Nephron progenitor cell (in vitro differentiated cells): ENCODE results near the gene SLC13A5.
A peak's percentile ranks its signal among the peaks of the same experiment; 100 is the strongest.

Source experiments
- DNase-seq: peaks from one replicate; pipeline ENCODE4 v3.0.0; 2021
- H3K27ac Mint-ChIP-seq: 2 replicates; pipeline ENCODE4 v1.8.0; 2021; ENCODE audit warnings: mild to moderate bottlenecking, moderate library complexity, mixed read lengths
- H3K27me3 Mint-ChIP-seq: 2 replicates; pipeline ENCODE4 v1.8.0; 2021; ENCODE audit warnings: mild to moderate bottlenecking, low read depth, mixed read lengths; ENCODE audit not compliant: poor library complexity
- H3K36me3 Mint-ChIP-seq: 2 replicates; pipeline ENCODE4 v1.8.0; 2021; ENCODE audit warnings: low read depth, mixed read lengths
- H3K4me1 Mint-ChIP-seq: 2 replicates; pipeline ENCODE4 v1.8.0; 2021; ENCODE audit warnings: mixed read lengths
- H3K4me3 Mint-ChIP-seq: 2 replicates; pipeline ENCODE4 v1.8.0; 2021; ENCODE audit warnings: mild to moderate bottlenecking, moderate library complexity, mixed read lengths
- H3K9me3 Mint-ChIP-seq: 2 replicates; pipeline ENCODE4 v1.8.0; 2021; ENCODE audit warnings: mild to moderate bottlenecking, moderate library complexity, mixed read lengths
- TF ChIP-seq, protein P1 (sequence below): fragments of 200-600 bp; sonication (generic); IDR thresholded peaks from 2 replicates; pipeline ENCODE4 v1.5.0; 2021; ENCODE audit warnings: antibody characterized with exemption

SLC13A5 gene

DNA sequence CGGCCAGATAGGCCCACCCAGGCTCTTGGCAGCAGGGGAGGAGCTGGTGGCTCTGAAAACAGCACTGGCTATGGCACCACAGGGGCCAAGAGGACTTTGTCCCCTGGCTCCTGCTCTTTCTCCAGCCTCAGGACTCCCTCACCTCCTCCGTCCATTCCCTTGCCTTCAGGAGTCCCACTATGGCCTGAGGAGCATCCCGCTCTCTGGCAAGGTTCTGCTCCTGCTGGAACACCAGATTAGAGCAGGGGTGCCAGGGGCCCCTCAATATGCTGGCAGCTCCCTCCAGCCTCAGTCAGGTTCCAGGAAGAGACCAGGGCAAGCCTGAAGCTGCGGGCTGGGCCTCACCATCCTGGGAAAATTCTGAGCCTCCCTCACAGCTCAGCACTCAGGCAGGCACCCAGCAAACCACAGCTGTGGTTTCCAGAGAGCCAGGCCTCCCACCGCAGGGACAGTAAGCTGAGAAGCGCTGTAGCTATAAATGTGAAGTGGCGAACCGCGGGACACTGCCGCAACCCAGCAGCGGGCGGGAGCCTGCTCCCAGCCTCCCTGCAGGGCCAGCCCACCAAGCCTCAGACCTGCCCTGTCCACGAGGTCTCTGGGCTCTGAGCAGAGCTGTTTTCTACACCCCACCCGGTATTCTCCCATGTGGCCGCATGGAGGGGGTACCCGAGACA is 35.9 kb downstream of the SLC13A5 start:
- peak; percentile 40 for DNase-seq
- Mint-ChIP-seq H3K9me3 (no peaks in the 10 kb centered on the region), H3K27ac (no peak overlapping the region), H3K4me3 (no peak overlapping the region), H3K4me1 (peaks cover 17% of the 10 kb centered on the region), H3K27me3 (peaks cover 29% of the 10 kb centered on the region), H3K36me3 (no peaks in the 10 kb centered on the region)
- TF ChIP-seq, protein P1, sequence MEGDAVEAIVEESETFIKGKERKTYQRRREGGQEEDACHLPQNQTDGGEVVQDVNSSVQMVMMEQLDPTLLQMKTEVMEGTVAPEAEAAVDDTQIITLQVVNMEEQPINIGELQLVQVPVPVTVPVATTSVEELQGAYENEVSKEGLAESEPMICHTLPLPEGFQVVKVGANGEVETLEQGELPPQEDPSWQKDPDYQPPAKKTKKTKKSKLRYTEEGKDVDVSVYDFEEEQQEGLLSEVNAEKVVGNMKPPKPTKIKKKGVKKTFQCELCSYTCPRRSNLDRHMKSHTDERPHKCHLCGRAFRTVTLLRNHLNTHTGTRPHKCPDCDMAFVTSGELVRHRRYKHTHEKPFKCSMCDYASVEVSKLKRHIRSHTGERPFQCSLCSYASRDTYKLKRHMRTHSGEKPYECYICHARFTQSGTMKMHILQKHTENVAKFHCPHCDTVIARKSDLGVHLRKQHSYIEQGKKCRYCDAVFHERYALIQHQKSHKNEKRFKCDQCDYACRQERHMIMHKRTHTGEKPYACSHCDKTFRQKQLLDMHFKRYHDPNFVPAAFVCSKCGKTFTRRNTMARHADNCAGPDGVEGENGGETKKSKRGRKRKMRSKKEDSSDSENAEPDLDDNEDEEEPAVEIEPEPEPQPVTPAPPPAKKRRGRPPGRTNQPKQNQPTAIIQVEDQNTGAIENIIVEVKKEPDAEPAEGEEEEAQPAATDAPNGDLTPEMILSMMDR = no peak

- no peak for DNase-seq
- H3K27ac Mint-ChIP-seq = no peak overlapping the region
- H3K4me3 Mint-ChIP-seq = no peak overlapping the region
- no peaks in the 10 kb centered on the region for H3K9me3 Mint-ChIP-seq
- peaks cover 26% of the 10 kb centered on the region for H3K27me3 Mint-ChIP-seq
- TF ChIP-seq, protein P1 = no peak
- H3K4me1 Mint-ChIP-seq = peaks cover 17% of the 10 kb centered on the region
- H3K36me3 Mint-ChIP-seq = no peaks in the 10 kb centered on the region
These were observed 36.4 kb downstream of the SLC13A5 start for GRCh38 chr17:6676802-6677157.

DNA sequence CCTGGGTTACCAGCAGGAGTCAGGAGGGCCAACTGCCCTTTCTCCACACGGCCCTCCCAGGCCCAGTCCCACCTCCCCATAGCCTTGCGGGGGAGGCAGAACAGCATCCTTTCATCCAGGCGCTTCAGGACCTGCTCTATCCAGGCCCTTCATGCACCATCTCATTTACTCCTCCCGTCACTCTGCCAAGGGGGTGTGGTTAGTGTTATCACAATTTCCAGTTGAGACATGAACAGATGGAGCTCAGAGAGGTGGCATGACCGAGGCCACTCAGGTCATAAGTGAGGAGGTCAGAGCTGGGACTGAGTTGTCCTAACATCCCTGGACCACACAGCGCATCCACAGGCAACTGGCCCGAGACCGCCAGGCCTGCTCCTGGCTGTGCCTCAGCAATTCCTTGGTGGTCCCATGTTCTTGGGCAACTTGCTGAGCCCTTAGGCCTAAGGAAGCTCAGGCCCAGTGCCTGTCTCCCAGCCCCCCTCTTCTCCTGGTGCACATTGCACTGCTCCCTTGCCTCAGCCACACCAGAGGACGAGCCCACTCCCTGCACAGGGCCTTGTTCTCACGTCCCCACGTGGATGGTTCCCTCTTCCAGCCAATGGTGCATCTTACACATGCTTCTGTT is 37.9 kb downstream of the SLC13A5 start:
- H3K4me1 Mint-ChIP-seq = peaks cover 17% of the 10 kb centered on the region
- H3K9me3 Mint-ChIP-seq = no peaks in the 10 kb centered on the region
- no peak overlapping the region for H3K27ac Mint-ChIP-seq
- peaks cover 17% of the 10 kb centered on the region for H3K27me3 Mint-ChIP-seq
- H3K4me3 Mint-ChIP-seq = no peak overlapping the region
- TF ChIP-seq, protein P1 = no peak
- DNase-seq = no peak
- H3K36me3 Mint-ChIP-seq = no peaks in the 10 kb centered on the region

- peaks cover 17% of the 10 kb centered on the region for H3K4me1 Mint-ChIP-seq
- no peaks in the 10 kb centered on the region for H3K36me3 Mint-ChIP-seq
- no peak overlapping the region for H3K4me3 Mint-ChIP-seq
- TF ChIP-seq, protein P1 = no peak
- no peak for DNase-seq
- peaks cover 12% of the 10 kb centered on the region for H3K27me3 Mint-ChIP-seq
- H3K27ac Mint-ChIP-seq = no peak overlapping the region
- H3K9me3 Mint-ChIP-seq = no peaks in the 10 kb centered on the region
These were observed 38.6 kb downstream of the SLC13A5 start for GRCh38 chr17:6674586-6674985.

GRCh38 chr17:6671431-6671830 is 41.7 kb downstream of the SLC13A5 start:
- Mint-ChIP-seq H3K27ac (no peak overlapping the region), H3K4me1 (peaks cover 13% of the 10 kb centered on the region), H3K27me3 (peaks cover 27% of the 10 kb centered on the region), H3K36me3 (no peaks in the 10 kb centered on the region), H3K4me3 (no peak overlapping the region), H3K9me3 (no peaks in the 10 kb centered on the region)
- no peak for DNase-seq
- TF ChIP-seq, protein P1 = no peak

GRCh38 chr17:6670999-6671398 is 42.2 kb downstream of the SLC13A5 start:
- Mint-ChIP-seq H3K9me3 (no peaks in the 10 kb centered on the region), H3K4me3 (no peak overlapping the region), H3K27me3 (peaks cover 25% of the 10 kb centered on the region), H3K36me3 (no peaks in the 10 kb centered on the region), H3K4me1 (peaks cover 11% of the 10 kb centered on the region), H3K27ac (no peak overlapping the region)
- DNase-seq = no peak
- TF ChIP-seq, protein P1 = no peak
